LNCAP (cell line): ENCODE data around the gene RBP2.
A peak's percentile ranks its signal among the peaks of the same experiment; 100 is the strongest.

Experiments
- CTCF ChIP-seq: fragments of 450-650 bp; IDR thresholded peaks from 2 replicates; pipeline ENCODE4 v1.5.1; 2017; ENCODE audit warnings: mild to moderate bottlenecking

RBP2 gene

GRCh38 chr3:139519998-139520737, 43.9 kb upstream of the RBP2 start:
- TF ChIP-seq CTCF: peak; percentile 45; the same call in 1 of the 2 replicates

- no peak for TF ChIP-seq CTCF
These were observed 42.9 kb upstream of the RBP2 start for GRCh38 chr3:139518926-139519842.

- no peak for TF ChIP-seq CTCF
These were observed 42.0 kb upstream of the RBP2 start for GRCh38 chr3:139518306-139518705.

GRCh38 chr3:139517321-139518065, 41.2 kb upstream of the RBP2 start:
- no peak for TF ChIP-seq CTCF

- no peak for TF ChIP-seq CTCF
These were observed 38.4 kb upstream of the RBP2 start for GRCh38 chr3:139514741-139515140.

- TF ChIP-seq CTCF: no peak
These were observed 33.3 kb upstream of the RBP2 start for GRCh38 chr3:139509631-139510030.

- TF ChIP-seq CTCF: no peak
These were observed 30.4 kb upstream of the RBP2 start for GRCh38 chr3:139506766-139507165.
